Cardiac fibroblast (primary cell): Measurements from ENCODE around the gene TSGA10IP.

Experiments
- DNase-seq, 2 donors: peaks; one replicate each; pipeline versions ENCODE4 v3.0.0 to v3.0.0-alpha.2; 2010; ENCODE audit warnings: low read depth in 2 of 2
- H3K4me3 ChIP-seq, 2 donors: replicated peaks in 1 of 2; 1 replicate in 1 of 2; 2 replicates in 1 of 2; pipeline ENCODE4 v1.5.1; 2011; ENCODE audit warnings: low read depth in 2 of 2, low read length in 2 of 2, mild to moderate bottlenecking in 2 of 2, moderate library complexity in 1 of 2
- CTCF ChIP-seq: IDR thresholded peaks from one replicate; pipeline ENCODE4 v1.5.1; 2011; ENCODE audit warnings: low read depth, mild to moderate bottlenecking, low read length, inconsistent platforms

Gene TSGA10IP

GRCh38 chr11:65911682-65912568, 33.4 kb upstream of the TSGA10IP start:
- no peak overlapping the region for H3K4me3 ChIP-seq
- peak; percentile 87 to 88 for DNase-seq
- peak; percentile 9 for TF ChIP-seq CTCF

- DNase-seq, result peak; percentile 52 to 87
- TF ChIP-seq CTCF, result no peak
- no peak overlapping the region for H3K4me3 ChIP-seq
Measured at GRCh38 chr11:65912845-65913244, 32.4 kb upstream of the TSGA10IP start.

- DNase-seq, result no peak
- peak overlapping the region in 1 of 2 donors; percentile 14 for H3K4me3 ChIP-seq
- TF ChIP-seq CTCF, result no peak
Measured at GRCh38 chr11:65915101-65915820, 30.0 kb upstream of the TSGA10IP start.

- H3K4me3 ChIP-seq, result peak overlapping the region; percentile 18 to 19
- DNase-seq, result peak; percentile 96 to 99
- no peak for TF ChIP-seq CTCF
Measured at GRCh38 chr11:65915821-65916251, 29.4 kb upstream of the TSGA10IP start.

- no peak for TF ChIP-seq CTCF
- peak overlapping the region in 1 of 2 donors; percentile 18 for H3K4me3 ChIP-seq
- DNase-seq, result no peak
Measured at GRCh38 chr11:65916391-65916790, 28.9 kb upstream of the TSGA10IP start.

- TF ChIP-seq CTCF, result no peak
- peak overlapping the region in 1 of 2 donors; percentile 88 for H3K4me3 ChIP-seq
Measured at GRCh38 chr11:65917077-65917433, 28.2 kb upstream of the TSGA10IP start.

More at GRCh38 chr11:65917077-65917433, 28.2 kb upstream of the TSGA10IP start:
- no peak for DNase-seq
